Ishikawa (cell line): ENCODE data around the gene B4GALNT4.

Experiments
- CEBPB ChIP-seq: IDR thresholded peaks from 2 replicates; pipeline ENCODE4 v1.6.1; 2012
- EGR1 ChIP-seq: IDR thresholded peaks from 2 replicates; pipeline ENCODE4 v1.6.1; 2012
- EP300 ChIP-seq: IDR thresholded peaks from 2 replicates; pipeline ENCODE4 v1.6.1; 2012; ENCODE audit warnings: borderline replicate concordance
- FOXM1 ChIP-seq: IDR thresholded peaks from 2 replicates; pipeline ENCODE4 v1.6.1; 2012; ENCODE audit warnings: low read depth, borderline replicate concordance
- NFIC ChIP-seq: IDR thresholded peaks from 2 replicates; pipeline ENCODE4 v1.6.1; 2012
- TAF1 ChIP-seq: IDR thresholded peaks from 2 replicates; pipeline ENCODE4 v1.6.1; 2012; ENCODE audit warnings: low read depth, mild to moderate bottlenecking
- TCF12 ChIP-seq: IDR thresholded peaks from 2 replicates; pipeline ENCODE4 v1.6.1; 2012; ENCODE audit warnings: low read depth
- YY1 ChIP-seq: IDR thresholded peaks from 2 replicates; pipeline ENCODE4 v1.6.1; 2012; ENCODE audit warnings: low read depth
- ZBTB7A ChIP-seq: IDR thresholded peaks from 2 replicates; pipeline ENCODE4 v1.6.1; 2012; ENCODE audit warnings: low read depth
- TF ChIP-seq, protein P1 (sequence below): IDR thresholded peaks from 2 replicates; pipeline ENCODE4 v1.6.1; 2012; ENCODE audit warnings: low read depth, mild to moderate bottlenecking

DNA sequence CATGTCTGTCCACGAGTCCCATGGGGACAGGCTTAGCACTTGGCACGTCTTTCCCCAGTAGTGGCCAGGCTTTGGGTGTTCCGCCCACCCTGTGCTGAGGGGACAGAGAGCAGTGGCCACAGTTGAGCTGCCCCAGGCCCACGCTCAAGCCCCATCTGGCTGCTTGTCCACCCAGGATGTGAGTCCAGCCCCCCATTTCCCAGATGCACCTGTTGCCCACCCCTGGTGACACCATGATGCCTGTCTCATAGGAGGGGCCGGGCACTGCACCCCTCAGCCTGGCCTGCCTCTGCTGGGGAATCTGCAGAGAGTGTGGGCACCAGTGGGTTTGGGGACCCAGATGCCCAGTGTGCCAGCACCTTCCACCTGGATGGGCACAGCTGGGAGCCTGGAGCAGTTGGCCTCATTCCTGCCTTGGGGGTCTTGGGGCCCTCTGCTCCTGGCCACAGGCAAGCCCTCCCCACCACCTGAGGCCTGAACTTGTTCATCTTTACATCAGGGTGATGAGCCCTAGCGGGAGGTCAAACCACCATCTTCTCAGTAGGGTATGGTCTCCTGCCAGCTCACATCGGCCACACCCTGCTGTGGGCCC lies 39.8 kb downstream of the B4GALNT4 start:
- no peak for TF ChIP-seq FOXM1
- no peak for TF ChIP-seq EGR1
- TF ChIP-seq, protein P1, sequence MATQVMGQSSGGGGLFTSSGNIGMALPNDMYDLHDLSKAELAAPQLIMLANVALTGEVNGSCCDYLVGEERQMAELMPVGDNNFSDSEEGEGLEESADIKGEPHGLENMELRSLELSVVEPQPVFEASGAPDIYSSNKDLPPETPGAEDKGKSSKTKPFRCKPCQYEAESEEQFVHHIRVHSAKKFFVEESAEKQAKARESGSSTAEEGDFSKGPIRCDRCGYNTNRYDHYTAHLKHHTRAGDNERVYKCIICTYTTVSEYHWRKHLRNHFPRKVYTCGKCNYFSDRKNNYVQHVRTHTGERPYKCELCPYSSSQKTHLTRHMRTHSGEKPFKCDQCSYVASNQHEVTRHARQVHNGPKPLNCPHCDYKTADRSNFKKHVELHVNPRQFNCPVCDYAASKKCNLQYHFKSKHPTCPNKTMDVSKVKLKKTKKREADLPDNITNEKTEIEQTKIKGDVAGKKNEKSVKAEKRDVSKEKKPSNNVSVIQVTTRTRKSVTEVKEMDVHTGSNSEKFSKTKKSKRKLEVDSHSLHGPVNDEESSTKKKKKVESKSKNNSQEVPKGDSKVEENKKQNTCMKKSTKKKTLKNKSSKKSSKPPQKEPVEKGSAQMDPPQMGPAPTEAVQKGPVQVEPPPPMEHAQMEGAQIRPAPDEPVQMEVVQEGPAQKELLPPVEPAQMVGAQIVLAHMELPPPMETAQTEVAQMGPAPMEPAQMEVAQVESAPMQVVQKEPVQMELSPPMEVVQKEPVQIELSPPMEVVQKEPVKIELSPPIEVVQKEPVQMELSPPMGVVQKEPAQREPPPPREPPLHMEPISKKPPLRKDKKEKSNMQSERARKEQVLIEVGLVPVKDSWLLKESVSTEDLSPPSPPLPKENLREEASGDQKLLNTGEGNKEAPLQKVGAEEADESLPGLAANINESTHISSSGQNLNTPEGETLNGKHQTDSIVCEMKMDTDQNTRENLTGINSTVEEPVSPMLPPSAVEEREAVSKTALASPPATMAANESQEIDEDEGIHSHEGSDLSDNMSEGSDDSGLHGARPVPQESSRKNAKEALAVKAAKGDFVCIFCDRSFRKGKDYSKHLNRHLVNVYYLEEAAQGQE, result no peak
- TF ChIP-seq YY1, result no peak
- no peak for TF ChIP-seq TAF1
- TF ChIP-seq NFIC, result no peak
- TF ChIP-seq TCF12, result no peak
- TF ChIP-seq ZBTB7A, result no peak
- TF ChIP-seq CEBPB, result no peak
- TF ChIP-seq EP300, result no peak
